ENCODE results near the gene OR4F6.
"Not testable (repeated sequence)": the region's sequence is repeated elsewhere in the genome, so short reads cannot be mapped to it uniquely, and the experiment has no call there.

The OR4F6 gene

GRCh38 chr15:101775136-101775535, 28.2 kb upstream of the OR4F6 start:
- H3K27me3 ChIP-seq (replicated peaks) = no peaks in the 10 kb centered on the region
- DNase-seq = no peak
- no peak for TF ChIP-seq CTCF (IDR thresholded peaks at IDR 0.05; ENCODE audit: low read depth, low read length, missing control alignments)
- no peaks in the 10 kb centered on the region for H3K36me3 ChIP-seq (replicated peaks)
- H3K4me3 ChIP-seq (ENCODE audit: low read depth, low read length) = no peak overlapping the region
- in situ Hi-C loops (cut with HindIII; ENCODE audit: low pct_ligation_motif_present, low sequenced_read_pairs) = no loop called here
- no peak overlapping the region for H3K27ac ChIP-seq

DNA sequence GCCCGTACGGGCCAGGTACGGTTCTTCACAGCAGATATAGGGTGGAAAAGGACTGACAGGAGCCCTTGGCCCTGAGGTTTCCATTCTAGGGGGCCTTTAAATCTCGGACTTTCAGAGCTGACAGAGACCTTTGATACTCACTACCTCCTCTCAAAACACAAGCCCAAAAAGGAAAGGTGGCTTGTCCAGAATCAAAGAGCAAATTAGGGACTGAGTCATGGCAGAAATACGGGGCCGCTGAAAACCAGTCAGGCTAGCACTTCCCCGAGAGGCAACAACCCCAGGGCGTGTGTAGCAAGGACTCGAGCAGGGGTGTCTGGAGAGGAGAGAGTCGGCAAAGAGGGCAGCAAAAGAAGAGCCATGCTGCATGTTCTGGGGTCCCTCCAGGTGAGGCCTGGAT, 24.7 kb upstream of the OR4F6 start:
- DNase-seq; H3K36me3 ChIP-seq (replicated peaks); H3K27me3 ChIP-seq (replicated peaks); H3K27ac ChIP-seq; in situ Hi-C loops (cut with HindIII; ENCODE audit: low pct_ligation_motif_present, low sequenced_read_pairs); H3K4me3 ChIP-seq (ENCODE audit: low read depth, low read length): not testable (repeated sequence)

- H3K27ac ChIP-seq; in situ Hi-C loops (cut with HindIII; ENCODE audit: low pct_ligation_motif_present, low sequenced_read_pairs); DNase-seq; H3K36me3 ChIP-seq (replicated peaks); H3K27me3 ChIP-seq (replicated peaks); H3K4me3 ChIP-seq (ENCODE audit: low read depth, low read length): not testable (repeated sequence)
Observed at GRCh38 chr15:101780225-101780624, 23.1 kb upstream of the OR4F6 start.

GRCh38 chr15:101781928-101782327, 21.4 kb upstream of the OR4F6 start:
- in situ Hi-C loops (cut with HindIII; ENCODE audit: low pct_ligation_motif_present, low sequenced_read_pairs) = no loop called here
- no peak for TF ChIP-seq CTCF (IDR thresholded peaks at IDR 0.05; ENCODE audit: low read depth, low read length, missing control alignments)
- Histone ChIP-seq H3K4me3 (ENCODE audit: low read depth, low read length) (no peak overlapping the region), H3K27me3 (replicated peaks) (no peaks in the 10 kb centered on the region), H3K36me3 (replicated peaks) (no peaks in the 10 kb centered on the region), H3K27ac (no peak overlapping the region)
- DNase-seq = no peak

GRCh38 chr15:101784644-101785043, 18.7 kb upstream of the OR4F6 start:
- Histone ChIP-seq H3K4me3 (ENCODE audit: low read depth, low read length) (no peak overlapping the region), H3K36me3 (replicated peaks) (no peaks in the 10 kb centered on the region), H3K27me3 (replicated peaks) (no peaks in the 10 kb centered on the region), H3K27ac (no peak overlapping the region)
- no peak for DNase-seq
- in situ Hi-C loops (cut with HindIII; ENCODE audit: low pct_ligation_motif_present, low sequenced_read_pairs) = no loop called here
- no peak for TF ChIP-seq CTCF (IDR thresholded peaks at IDR 0.05; ENCODE audit: low read depth, low read length, missing control alignments)

DNA sequence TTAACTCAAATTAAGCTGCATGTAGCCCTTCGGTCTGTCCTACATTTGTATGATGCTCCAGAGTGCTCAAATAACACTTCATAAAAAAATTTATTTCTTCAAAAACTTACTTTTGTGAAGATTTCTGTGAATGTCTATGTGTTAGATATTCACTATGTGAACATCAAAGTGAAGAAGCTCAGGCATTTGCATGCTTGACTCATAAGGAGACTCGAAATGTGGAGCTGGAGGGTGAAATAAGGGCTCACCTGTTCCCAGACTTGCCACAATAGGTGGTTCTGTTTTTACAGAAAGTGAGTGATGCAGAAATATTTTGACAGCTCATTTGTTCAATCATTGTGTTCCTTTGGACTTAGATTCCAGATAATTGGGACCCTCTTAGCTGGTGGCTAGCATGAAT, 16.9 kb upstream of the OR4F6 start:
- H3K27ac ChIP-seq; DNase-seq; H3K27me3 ChIP-seq (replicated peaks); H3K36me3 ChIP-seq (replicated peaks); H3K4me3 ChIP-seq (ENCODE audit: low read depth, low read length); in situ Hi-C loops (cut with HindIII; ENCODE audit: low pct_ligation_motif_present, low sequenced_read_pairs): not testable (repeated sequence)

DNA sequence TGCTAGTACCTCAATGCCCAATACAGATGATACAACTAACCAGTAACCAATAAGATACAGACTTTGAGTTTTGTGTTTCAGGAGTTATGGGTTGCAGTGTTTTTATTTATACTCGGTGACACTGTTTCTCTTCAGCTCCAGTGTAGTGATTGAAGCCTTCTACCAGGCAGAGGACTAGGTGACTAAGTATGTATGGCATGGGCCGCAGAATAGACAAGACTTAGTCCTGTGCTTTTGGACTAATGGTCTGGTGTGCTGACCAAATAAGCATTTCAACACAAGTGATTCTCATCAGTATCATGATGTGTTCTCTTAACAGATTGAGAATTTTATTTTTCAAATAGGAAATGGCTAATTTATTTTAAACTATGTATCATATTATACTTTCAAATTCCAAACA, 15.3 kb upstream of the OR4F6 start:
- in situ Hi-C loops (cut with HindIII; ENCODE audit: low pct_ligation_motif_present, low sequenced_read_pairs) = not testable (repeated sequence)

GRCh38 chr15:101788503-101789269, 14.6 kb upstream of the OR4F6 start:
- H3K27me3 ChIP-seq (replicated peaks); H3K36me3 ChIP-seq (replicated peaks); H3K27ac ChIP-seq; H3K4me3 ChIP-seq (ENCODE audit: low read depth, low read length); DNase-seq; in situ Hi-C loops (cut with HindIII; ENCODE audit: low pct_ligation_motif_present, low sequenced_read_pairs): not testable (repeated sequence)

More for the DNA sequence above, 15.3 kb upstream of the OR4F6 start:
- H3K36me3 ChIP-seq (replicated peaks); H3K27ac ChIP-seq; DNase-seq; H3K27me3 ChIP-seq (replicated peaks); H3K4me3 ChIP-seq (ENCODE audit: low read depth, low read length): not testable (repeated sequence)

- DNase-seq; in situ Hi-C loops (cut with HindIII; ENCODE audit: low pct_ligation_motif_present, low sequenced_read_pairs); H3K27me3 ChIP-seq (replicated peaks); H3K36me3 ChIP-seq (replicated peaks); H3K27ac ChIP-seq; H3K4me3 ChIP-seq (ENCODE audit: low read depth, low read length): not testable (repeated sequence)
Observed at GRCh38 chr15:101790748-101791147, 12.6 kb upstream of the OR4F6 start.

DNA sequence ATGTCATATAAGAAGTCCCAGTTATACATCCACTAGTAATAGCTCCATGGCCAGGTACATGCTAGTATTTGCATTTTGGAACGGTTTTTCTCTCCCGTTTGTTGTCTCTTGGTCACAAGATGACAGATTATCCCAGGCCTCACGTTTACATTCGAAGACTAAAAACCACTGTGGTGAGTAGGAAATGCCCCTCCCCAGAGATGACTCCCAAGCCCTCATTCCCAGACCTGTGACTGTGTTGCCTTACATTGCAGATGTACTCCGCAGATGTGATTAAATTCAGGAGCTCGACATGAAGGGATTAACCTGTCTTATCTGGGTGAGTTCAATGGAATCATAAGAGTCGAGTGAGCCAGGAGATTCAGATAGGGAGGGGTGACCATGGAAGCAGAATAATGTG, 9.3 kb upstream of the OR4F6 start:
- H3K4me3 ChIP-seq (ENCODE audit: low read depth, low read length); DNase-seq; H3K27me3 ChIP-seq (replicated peaks); H3K27ac ChIP-seq; H3K36me3 ChIP-seq (replicated peaks); in situ Hi-C loops (cut with HindIII; ENCODE audit: low pct_ligation_motif_present, low sequenced_read_pairs): not testable (repeated sequence)
